Measurements from ENCODE around the gene PTAFR. TPM values are rescaled to one million over a fixed set of nuclear protein-coding genes. Genes with fewer than 3 reads are reported as not detected.

The PTAFR gene
- total and polyA plus RNA-seq, 2 of the 4 experiments (the other 2 are of a cell fraction), result 0.17 to 0.18 TPM

GRCh38 chr1:28104866-28105467 is 71.5 kb downstream of the PTAFR start:
- H2AFZ ChIP-seq (replicated peaks; ENCODE audit: low read length, poor library complexity), result peak overlapping the region; percentile 76
- H2AK5ac ChIP-seq (ENCODE audit: low read depth, low read length), result no peak overlapping the region
- no peak overlapping the region for H3K4me3 ChIP-seq (ENCODE audit: insufficient read depth, low read depth, low read length)
- no peaks in the 10 kb centered on the region for H3K27me3 ChIP-seq (ENCODE audit: control insufficient read depth, insufficient read depth, low read length)
- DNase-seq (peak; percentile 76), ATAC-seq (ENCODE audit: low read depth) (peak; percentile 100)
- H4K8ac ChIP-seq (ENCODE audit: low read depth in 2 of 2, low read length in 2 of 2), result peak overlapping the region; percentile 76 to 86
- H4K20me1 ChIP-seq (ENCODE audit: insufficient read depth, low read length), result no peaks in the 10 kb centered on the region
- peaks cover 8% of the 10 kb centered on the region; the same call in 1 of the 2 replicates for H3K9me1 ChIP-seq (ENCODE audit: insufficient read depth, low read length)
- BruUV-seq (replicated peaks), result no TSS peak
- H3K36me3 ChIP-seq (ENCODE audit: control insufficient read depth, insufficient read depth, low read length), result no peaks in the 10 kb centered on the region
- H3K23ac ChIP-seq (ENCODE audit: low read depth, low read length), result no peak overlapping the region
- no peak overlapping the region for H3K9ac ChIP-seq (ENCODE audit: low read depth, low read length)
- H3K18ac ChIP-seq (ENCODE audit: low read depth, low read length), result no peak overlapping the region
- H3K9me3 ChIP-seq (ENCODE audit: control insufficient read depth, insufficient read depth, low read length), result no peaks in the 10 kb centered on the region
- ChIA-PET CTCF (interaction anchor here (0.7 to 1.7 kb wide), 2 partner anchors 13 to 17 kb away, joined by 3 to 9 read pairs; partner anchors contain the start of gene EYA3), POLR2A (ENCODE audit: unreplicated experiment) (no interaction called here)
- peak overlapping the region; percentile 45 for H4K5ac ChIP-seq (ENCODE audit: low read depth, low read length)
- H3K4ac ChIP-seq (ENCODE audit: low read depth, low read length), result peak overlapping the region; percentile 9; the same call in 1 of the 2 replicates
- no peak overlapping the region for H3K27ac ChIP-seq (ENCODE audit: insufficient read depth, low read length)
- no peak overlapping the region for H3K56ac ChIP-seq (ENCODE audit: extremely low read depth, insufficient read depth, low read length)
- 29% methylated on average over 3 of the region's 11 CpGs; no CpG with 5 or more reads in 1 of the 2 experiments for WGBS, 2 experiments (ENCODE audit: extremely low coverage in 2 of 2, insufficient read length in 1 of 2)
- peak overlapping the region; percentile 33 for H3K4me2 ChIP-seq (ENCODE audit: low read depth, low read length)
- no peak overlapping the region for H2AK9ac ChIP-seq (replicated peaks; ENCODE audit: low read depth, low read length, poor library complexity)
- dilution Hi-C loops (cut with HindIII; ENCODE audit: low sequenced_read_pairs, unreplicated experiment) (no loop called here), intact Hi-C loops (cut with micrococcal nuclease) (no loop called here), in situ Hi-C loops (cut with MboI; ENCODE audit: low sequenced_read_pairs) (no loop called here)
- 0 out of 2 replicates have a peak overlapping the region, but pooled peaks have one; percentile 18 for H2BK20ac ChIP-seq (ENCODE audit: low read depth, low read length)
- H4K91ac ChIP-seq (ENCODE audit: insufficient read depth, low read depth, low read length), result 0 out of 2 replicates have a peak overlapping the region, but pooled peaks have one; percentile 49
- peaks cover 3% of the 10 kb centered on the region for H3K4me1 ChIP-seq (ENCODE audit: control insufficient read depth, insufficient read depth, low read length)
- no peaks in the 10 kb centered on the region for H3K79me1 ChIP-seq (ENCODE audit: low read depth in 1 of 2, low read length in 2 of 2)
- no peak overlapping the region for H2BK120ac ChIP-seq (ENCODE audit: low read depth, low read length)
- H2BK5ac ChIP-seq (ENCODE audit: low read depth, low read length, poor library complexity, severe bottlenecking), result no peak overlapping the region
- no peak overlapping the region; the same call in 2 of the 3 replicates for H2BK15ac ChIP-seq (ENCODE audit: low read depth, low read length)
- H3K14ac ChIP-seq (replicated peaks; ENCODE audit: low read depth, low read length), result peak overlapping the region; percentile 38; the same call in 1 of the 2 replicates
- TF ChIP-seq RCOR1 (IDR thresholded peaks at IDR 0.05; ENCODE audit: insufficient replicate concordance, low read length), result no peak
- TF ChIP-seq BHLHE40 (IDR thresholded peaks at IDR 0.05; ENCODE audit: low read depth, low read length), result no peak
- no peak for TF ChIP-seq CTCF (conservative IDR thresholded peaks at IDR 0.05; ENCODE audit: low read depth, low read length)
- no peak for TF ChIP-seq ELK1 (IDR thresholded peaks at IDR 0.05; ENCODE audit: borderline replicate concordance, low read depth, low read length)
- TF ChIP-seq USF2 (IDR thresholded peaks at IDR 0.05; ENCODE audit: low read depth, low read length), result no peak
- no peak for TF ChIP-seq MXI1 (IDR thresholded peaks at IDR 0.05; ENCODE audit: borderline replicate concordance, low read depth, low read length)
- no peak for TF ChIP-seq CHD1 (IDR thresholded peaks at IDR 0.05; ENCODE audit: low read depth, low read length)
- no peak for TF ChIP-seq POLR2A (IDR thresholded peaks at IDR 0.05; ENCODE audit: low read depth, low read length)
- no peak for TF ChIP-seq MAFK (IDR thresholded peaks at IDR 0.05; ENCODE audit: low read depth, low read length)
- no peak for TF ChIP-seq RFX5 (IDR thresholded peaks at IDR 0.05; ENCODE audit: low read depth, low read length)
- TF ChIP-seq FOS (IDR thresholded peaks at IDR 0.05; ENCODE audit: low read depth, low read length), result no peak
- no peak; the same call in 1 of the 2 replicates for TF ChIP-seq MAZ (IDR thresholded peaks at IDR 0.05; ENCODE audit: borderline replicate concordance, low read depth, low read length)
- TF ChIP-seq SMC3 (IDR thresholded peaks at IDR 0.05; ENCODE audit: low read depth, low read length), result no peak
- no peak for TF ChIP-seq RAD21 (IDR thresholded peaks at IDR 0.05; ENCODE audit: low read length)
- TF ChIP-seq CEBPB (IDR thresholded peaks at IDR 0.05; ENCODE audit: low read depth, low read length), result no peak
